ENCODE data around the gene CDSN. TPM values are rescaled to one million over a fixed set of nuclear protein-coding genes. Genes with fewer than 3 reads are reported as not detected.

The CDSN gene
- total RNA-seq, 1 donor from 2014 or later: 1.5 TPM

GRCh38 chr6:31107052-31107451, 13.2 kb downstream of the CDSN start:
- Histone ChIP-seq H3K27ac (no peak overlapping the region), H3K4me1 (no peaks in the 10 kb centered on the region), H3K27me3 (no peaks in the 10 kb centered on the region), H3K9me3 (no peaks in the 10 kb centered on the region), H3K4me3 (no peak overlapping the region), H3K36me3 (no peaks in the 10 kb centered on the region)
- TF ChIP-seq, protein P1, sequence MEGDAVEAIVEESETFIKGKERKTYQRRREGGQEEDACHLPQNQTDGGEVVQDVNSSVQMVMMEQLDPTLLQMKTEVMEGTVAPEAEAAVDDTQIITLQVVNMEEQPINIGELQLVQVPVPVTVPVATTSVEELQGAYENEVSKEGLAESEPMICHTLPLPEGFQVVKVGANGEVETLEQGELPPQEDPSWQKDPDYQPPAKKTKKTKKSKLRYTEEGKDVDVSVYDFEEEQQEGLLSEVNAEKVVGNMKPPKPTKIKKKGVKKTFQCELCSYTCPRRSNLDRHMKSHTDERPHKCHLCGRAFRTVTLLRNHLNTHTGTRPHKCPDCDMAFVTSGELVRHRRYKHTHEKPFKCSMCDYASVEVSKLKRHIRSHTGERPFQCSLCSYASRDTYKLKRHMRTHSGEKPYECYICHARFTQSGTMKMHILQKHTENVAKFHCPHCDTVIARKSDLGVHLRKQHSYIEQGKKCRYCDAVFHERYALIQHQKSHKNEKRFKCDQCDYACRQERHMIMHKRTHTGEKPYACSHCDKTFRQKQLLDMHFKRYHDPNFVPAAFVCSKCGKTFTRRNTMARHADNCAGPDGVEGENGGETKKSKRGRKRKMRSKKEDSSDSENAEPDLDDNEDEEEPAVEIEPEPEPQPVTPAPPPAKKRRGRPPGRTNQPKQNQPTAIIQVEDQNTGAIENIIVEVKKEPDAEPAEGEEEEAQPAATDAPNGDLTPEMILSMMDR (IDR thresholded peaks at IDR 0.05): no peak
- TF ChIP-seq POLR2AphosphoS5 (IDR thresholded peaks at IDR 0.05; ENCODE audit: insufficient read depth in 1 of 2, low read depth in 1 of 2) (no peak), POLR2A (IDR thresholded peaks at IDR 0.05) (no peak)
- DNase-seq (ENCODE audit: extremely low spot score in 2 of 2): no peak
- intact Hi-C loops (cut with DNase I): no loop called here

DNA sequence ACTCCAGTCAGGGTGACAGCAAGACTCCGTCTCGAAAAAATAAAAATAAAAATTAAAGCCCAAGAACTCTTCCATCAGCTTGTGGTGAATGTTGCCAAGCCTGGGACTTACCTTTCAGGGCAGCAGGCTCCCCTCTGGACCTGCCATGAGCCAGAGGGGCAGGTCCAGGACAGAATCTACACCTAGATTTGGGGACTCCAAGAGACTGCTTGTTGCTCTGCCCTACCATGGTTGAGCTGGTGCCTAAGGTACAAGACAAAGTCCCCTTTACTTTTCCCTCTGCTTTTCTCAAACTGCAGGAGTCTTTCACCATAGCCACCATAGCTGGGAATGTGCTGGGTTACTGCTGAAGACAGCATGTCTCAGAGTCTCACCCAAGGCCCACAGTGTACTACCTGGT, 17.1 kb downstream of the CDSN start:
- Histone ChIP-seq H3K9me3 (no peaks in the 10 kb centered on the region), H3K36me3 (no peaks in the 10 kb centered on the region), H3K4me1 (no peaks in the 10 kb centered on the region), H3K27me3 (no peaks in the 10 kb centered on the region), H3K27ac (no peak overlapping the region), H3K4me3 (no peak overlapping the region)
- TF ChIP-seq POLR2A (IDR thresholded peaks at IDR 0.05) (no peak), POLR2AphosphoS5 (IDR thresholded peaks at IDR 0.05; ENCODE audit: insufficient read depth in 1 of 2, low read depth in 1 of 2) (no peak)
- TF ChIP-seq, protein P1 (IDR thresholded peaks at IDR 0.05): no peak
- no peak for DNase-seq (ENCODE audit: extremely low spot score in 2 of 2)
- intact Hi-C loops (cut with DNase I): no loop called here

GRCh38 chr6:31098449-31098938, 21.8 kb downstream of the CDSN start:
- TF ChIP-seq POLR2AphosphoS5 (IDR thresholded peaks at IDR 0.05; ENCODE audit: insufficient read depth in 1 of 2, low read depth in 1 of 2) (no peak), POLR2A (IDR thresholded peaks at IDR 0.05) (no peak)
- TF ChIP-seq, protein P1 (IDR thresholded peaks at IDR 0.05): no peak
- no peak for DNase-seq (ENCODE audit: extremely low spot score in 2 of 2)
- Histone ChIP-seq H3K36me3 (no peaks in the 10 kb centered on the region), H3K9me3 (no peaks in the 10 kb centered on the region), H3K4me1 (peaks cover 12% of the 10 kb centered on the region), H3K27me3 (no peaks in the 10 kb centered on the region), H3K27ac (no peak overlapping the region), H3K4me3 (no peak overlapping the region)
- intact Hi-C loops (cut with DNase I): no loop called here

GRCh38 chr6:31096656-31097055, 23.6 kb downstream of the CDSN start:
- no peaks in the 10 kb centered on the region for H3K36me3 ChIP-seq
- peaks cover 12% of the 10 kb centered on the region for H3K4me1 ChIP-seq
- no peaks in the 10 kb centered on the region for H3K27me3 ChIP-seq
- H3K27ac ChIP-seq: no peak overlapping the region
- TF ChIP-seq, protein P1 (IDR thresholded peaks at IDR 0.05): no peak
- TF ChIP-seq POLR2A (IDR thresholded peaks at IDR 0.05) (no peak), POLR2AphosphoS5 (IDR thresholded peaks at IDR 0.05; ENCODE audit: insufficient read depth in 1 of 2, low read depth in 1 of 2) (no peak)
- no peak for DNase-seq (ENCODE audit: extremely low spot score in 2 of 2)
- intact Hi-C loops (cut with DNase I): no loop called here
- H3K4me3 ChIP-seq: no peak overlapping the region
- no peaks in the 10 kb centered on the region for H3K9me3 ChIP-seq

GRCh38 chr6:31096215-31096614, 24.0 kb downstream of the CDSN start:
- no peaks in the 10 kb centered on the region for H3K36me3 ChIP-seq
- no peak overlapping the region for H3K27ac ChIP-seq
- intact Hi-C loops (cut with DNase I): no loop called here
- no peak overlapping the region for H3K4me3 ChIP-seq
- peaks cover 12% of the 10 kb centered on the region for H3K4me1 ChIP-seq
- H3K27me3 ChIP-seq: no peaks in the 10 kb centered on the region
- H3K9me3 ChIP-seq: no peaks in the 10 kb centered on the region
- TF ChIP-seq POLR2AphosphoS5 (IDR thresholded peaks at IDR 0.05; ENCODE audit: insufficient read depth in 1 of 2, low read depth in 1 of 2) (no peak), POLR2A (IDR thresholded peaks at IDR 0.05) (no peak)
- TF ChIP-seq, protein P1 (IDR thresholded peaks at IDR 0.05): no peak
- DNase-seq (ENCODE audit: extremely low spot score in 2 of 2): no peak
